Endothelial cell of umbilical vein (primary cell): Measurements from ENCODE around the gene URGCP. TPM values are rescaled to one million over a fixed set of nuclear protein-coding genes. Genes with fewer than 3 reads are reported as not detected.

ENCODE experiments used
- BruUV-seq: library from RNA; stranded (reverse); fragments of 400-500 nt; replicated peaks from 2 replicates; lab custom pipeline; 2021; lab: Mats Ljungman, UMichigan
- CTCF ChIA-PET: fragments of 300-600, 350-600 bp; sonication (Branson Sonifier 250); formaldehyde crosslinking; loops from one replicate; lab custom pipeline; 2021; ENCODE audit warnings: antibody characterized with exemption, inconsistent platforms; lab: Charles Lee
- POLR2A ChIA-PET: fragments of 300-600, 350-600 bp; sonication (Branson Sonifier 250); formaldehyde crosslinking; loops from one replicate; lab custom pipeline; 2021; ENCODE audit warnings: antibody characterized with exemption, inconsistent platforms; lab: Charles Lee
- DNase-seq: peaks from one replicate; pipeline ENCODE4 v3.0.0-alpha.2; 2011; ENCODE audit warnings: low read depth, low spot score
- FAIRE-seq: peaks from 2 replicates; lab custom pipeline; 2011; peaks lifted over from hg19 to GRCh38; lab: Jason Lieb, UNC
- H2AFZ ChIP-seq: 2 replicates; pipeline ENCODE4 v1.6.0; 2012; ENCODE audit warnings: low read depth, low read length, control low read depth, inconsistent platforms
- H3K27ac ChIP-seq: 2 replicates; pipeline ENCODE4 v1.5.1; 2011; ENCODE audit warnings: low read depth, mild to moderate bottlenecking, control low read depth, low read length, moderate library complexity; ENCODE audit not compliant: insufficient read depth
- H3K27me3 ChIP-seq, 2 experiments: 2 replicates each; pipeline versions ENCODE4 v1.6.0 to v1.6.1; 2011; ENCODE audit warnings: low read length in 2 of 2, mixed read lengths in 1 of 2; ENCODE audit not compliant: control insufficient read depth in 2 of 2, insufficient read depth in 2 of 2
- H3K36me3 ChIP-seq, 2 experiments: 2 replicates in 1 of 2; 3 replicates in 1 of 2; pipeline ENCODE4 v1.5.1; 2011; ENCODE audit warnings: low read length in 2 of 2, mild to moderate bottlenecking in 1 of 2, moderate library complexity in 1 of 2; ENCODE audit not compliant: control insufficient read depth in 2 of 2, insufficient read depth in 2 of 2; ENCODE audit errors: extremely low read depth in 1 of 2
- H3K4me1 ChIP-seq: 3 replicates; pipeline ENCODE4 v1.5.1; 2011; ENCODE audit warnings: mild to moderate bottlenecking, low read length; ENCODE audit not compliant: control insufficient read depth, insufficient read depth; ENCODE audit errors: extremely low read depth
- H3K4me2 ChIP-seq: 2 replicates; pipeline ENCODE4 v1.6.1; 2011; ENCODE audit warnings: low read length, control low read depth, mixed read lengths; ENCODE audit not compliant: insufficient read depth
- H3K4me3 ChIP-seq, 3 experiments: fragments of 200-600 bp in 1 of 3; sonication (generic), shearing (Covaris generic) in 1 of 3; replicated peaks in 1 of 3; 2 replicates each; pipeline ENCODE4 v1.5.1; 2011 to 2016; ENCODE audit warnings: control low read depth in 3 of 3, low read length in 3 of 3, mild to moderate bottlenecking in 2 of 3, inconsistent platforms in 1 of 3, low read depth in 1 of 3, moderate library complexity in 1 of 3; ENCODE audit not compliant: insufficient read depth in 1 of 3
- H3K79me2 ChIP-seq: 2 replicates; pipeline ENCODE4 v1.6.0; 2012; ENCODE audit warnings: low read length, inconsistent platforms; ENCODE audit not compliant: control insufficient read depth, insufficient read depth
- H3K9ac ChIP-seq: replicated peaks from 2 replicates; pipeline ENCODE3; 2011; ENCODE audit warnings: low read length, control low read depth; ENCODE audit not compliant: insufficient read depth; ENCODE audit errors: extremely low read depth
- H3K9me1 ChIP-seq: replicated peaks from 3 replicates; pipeline ENCODE4 v1.6.0; 2011; ENCODE audit warnings: mild to moderate bottlenecking, low read length; ENCODE audit not compliant: control insufficient read depth, insufficient read depth; ENCODE audit errors: extremely low read depth
- H3K9me3 ChIP-seq: replicated peaks from 2 replicates; pipeline ENCODE4 v1.5.1; 2012; ENCODE audit warnings: low read length, inconsistent platforms; ENCODE audit not compliant: control insufficient read depth, insufficient read depth
- H4K20me1 ChIP-seq: replicated peaks from 2 replicates; pipeline ENCODE3; 2011; ENCODE audit warnings: mild to moderate bottlenecking, low read length; ENCODE audit not compliant: control insufficient read depth, insufficient read depth; ENCODE audit errors: extremely low read depth
- CTCF ChIP-seq, 2 donors: IDR thresholded peaks; 1 replicate in 1 of 2; 2 replicates in 1 of 2; pipeline ENCODE4 v1.5.1; 2011; ENCODE audit warnings: low read length in 2 of 2, mild to moderate bottlenecking in 2 of 2, moderate library complexity in 2 of 2, control low read depth in 1 of 2, inconsistent platforms in 1 of 2, low read depth in 1 of 2; ENCODE audit not compliant: insufficient read depth in 1 of 2; ENCODE audit errors: extremely low read depth in 1 of 2
- EZH2 ChIP-seq: IDR thresholded peaks from 2 replicates; pipeline ENCODE4 v1.6.1; 2012; ENCODE audit warnings: borderline replicate concordance, low read depth, mild to moderate bottlenecking, moderate library complexity, low read length, inconsistent platforms; ENCODE audit not compliant: severe bottlenecking
- FOS ChIP-seq: IDR thresholded peaks from 2 replicates; pipeline ENCODE4 v1.6.1; 2011; ENCODE audit warnings: mild to moderate bottlenecking, low read length, moderate library complexity, borderline replicate concordance; ENCODE audit not compliant: insufficient read depth
- GATA2 ChIP-seq: IDR thresholded peaks from 2 replicates; pipeline ENCODE4 v1.7.0; 2011; ENCODE audit warnings: low read depth, mild to moderate bottlenecking, moderate library complexity, mixed read lengths, low read length; ENCODE audit not compliant: insufficient read length, insufficient read depth
- MAX ChIP-seq: IDR thresholded peaks from 2 replicates; pipeline ENCODE4 v1.6.1; 2011; ENCODE audit not compliant: insufficient read depth, insufficient read length
- MYC ChIP-seq: IDR thresholded peaks from one replicate; pipeline ENCODE4 v1.6.1; 2011; ENCODE audit warnings: mild to moderate bottlenecking, low read depth, low read length
- dilution Hi-C: fragments of 300-500 bp; cut with MboI; formaldehyde crosslinking; loops from one replicate; pipeline ENCODE4 v1.15.0; 2019; ENCODE audit warnings: low sequenced_read_pairs; ENCODE audit not compliant: extremely low pct_ligation_motif_present
- intact Hi-C: fragments of 100-400 bp; cut with micrococcal nuclease; formaldehyde crosslinking; loops from one replicate; pipeline ENCODE4 v1.10.0; 2022
- polyA plus RNA-seq, 4 experiments: library from polyadenylated mRNA; depleted of rRNA in 3 of 4; stranded (reverse) in 3 of 4; unstranded in 1 of 4; fragments of >200 nt; gene quantifications; 2 replicates each; pipeline versions ENCODE4 v1.2.1 to v1.2.3, GENCODE V29; 2011 to 2012; ENCODE audit warnings: missing spikeins in 1 of 4
- total RNA-seq: library from RNA; stranded (reverse); gene quantifications from 2 replicates; pipeline ENCODE4 v1.2.3, GENCODE V29; 2021

The URGCP gene
- total and polyA plus RNA-seq, 2 donors (not counting 3 experiments of a cell fraction or from before 2014, with no cell fraction given): 13.1 to 25.3 TPM

- Histone ChIP-seq H2AFZ (no peak overlapping the region), H3K27me3 (peaks cover 6 to 7% of the 10 kb centered on the region in 2 experiments), H3K4me3 (no peak overlapping the region), H3K4me2 (no peak overlapping the region), H4K20me1 (no peaks in the 10 kb centered on the region), H3K36me3 (no peaks in the 10 kb centered on the region), H3K9me3 (no peaks in the 10 kb centered on the region), H3K79me2 (no peaks in the 10 kb centered on the region), H3K9ac (no peak overlapping the region), H3K4me1 (no peaks in the 10 kb centered on the region), H3K9me1 (no peaks in the 10 kb centered on the region), H3K27ac (no peak overlapping the region)
- FAIRE-seq (no peak), DNase-seq (no peak)
- CTCF ChIA-PET: interaction anchor here (1.9 kb wide), 1 partner anchor 11 kb away, joined by 9 read pairs; no protein-coding TSS in a partner anchor
- TF ChIP-seq GATA2 (no peak), MAX (no peak), EZH2 (no peak), MYC (no peak)
- intact Hi-C loops (no loop called here), dilution Hi-C loops (no loop called here)
- BruUV-seq: no TSS peak
- POLR2A ChIA-PET: no interaction called here
These were observed 55.9 kb downstream of the URGCP start for GRCh38 chr7:43850348-43851116.

- H3K4me1 ChIP-seq: no peaks in the 10 kb centered on the region
- no peak overlapping the region for H2AFZ ChIP-seq
- DNase-seq: no peak
- H3K9ac ChIP-seq: no peak overlapping the region
- H4K20me1 ChIP-seq: no peaks in the 10 kb centered on the region
- ChIA-PET CTCF (interaction anchor here (0.8 to 1.9 kb wide), 5 partner anchors 9 to 266 kb away, joined by 3 to 9 read pairs (median 3); partner anchors contain the start of gene STK17A), POLR2A (no interaction called here)
- no peaks in the 10 kb centered on the region for H3K9me3 ChIP-seq
- BruUV-seq: no TSS peak
- TF ChIP-seq MAX (no peak), CTCF (IDR thresholded peaks at IDR 0.05; ENCODE audit: extremely low read depth in 1 of 2, insufficient read depth in 1 of 2, low read depth in 1 of 2, low read length in 2 of 2) (no peak), FOS (no peak)
- dilution Hi-C loops (no loop called here), intact Hi-C loops (no loop called here)
- no peaks in the 10 kb centered on the region for H3K36me3 ChIP-seq
- no peaks in the 10 kb centered on the region for H3K79me2 ChIP-seq
- no peak overlapping the region for H3K27ac ChIP-seq
- no peaks in the 10 kb centered on the region for H3K9me1 ChIP-seq
- H3K4me3 ChIP-seq: no peak overlapping the region
- H3K27me3 ChIP-seq: peaks cover 6 to 7% of the 10 kb centered on the region in 2 experiments
- H3K4me2 ChIP-seq: no peak overlapping the region
- FAIRE-seq: no peak
These were observed 57.3 kb downstream of the URGCP start for GRCh38 chr7:43849047-43849446.
